ENCODE data around the gene TAS2R19. TPM values are rescaled to one million over a fixed set of nuclear protein-coding genes. Genes with fewer than 3 reads are reported as not detected.
"Not testable (repeated sequence)": the region's sequence is repeated elsewhere in the genome, so short reads cannot be mapped to it uniquely, and the experiment has no call there.

TAS2R19 gene
- total RNA-seq, 1 experiment from 2014 or later = 1.4 TPM

- ChIA-PET POLR2A (interaction anchor here (0.6 kb wide), 1 partner anchor 56 kb away, joined by 3 read pairs; no protein-coding TSS in a partner anchor), CTCF (interaction anchor here (0.6 kb wide), 1 partner anchor 112 kb away, joined by 3 read pairs; no protein-coding TSS in a partner anchor)
- peaks cover 17% of the 10 kb centered on the region for H3K4me1 Mint-ChIP-seq
- H3K9me3 Mint-ChIP-seq = 0 out of 2 replicates have a peak, but pooled peaks cover 5% of the 10 kb centered on the region
- no peak overlapping the region for H3K27ac Mint-ChIP-seq
- ATAC-seq (no peak), DNase-seq (ENCODE audit: low spot score) (no peak)
- no peak overlapping the region for H3K4me3 Mint-ChIP-seq
- H3K27me3 Mint-ChIP-seq (ENCODE audit: low read depth) = peaks cover 24% of the 10 kb centered on the region
- H3K36me3 Mint-ChIP-seq = no peaks in the 10 kb centered on the region
- TF ChIP-seq, protein P1, sequence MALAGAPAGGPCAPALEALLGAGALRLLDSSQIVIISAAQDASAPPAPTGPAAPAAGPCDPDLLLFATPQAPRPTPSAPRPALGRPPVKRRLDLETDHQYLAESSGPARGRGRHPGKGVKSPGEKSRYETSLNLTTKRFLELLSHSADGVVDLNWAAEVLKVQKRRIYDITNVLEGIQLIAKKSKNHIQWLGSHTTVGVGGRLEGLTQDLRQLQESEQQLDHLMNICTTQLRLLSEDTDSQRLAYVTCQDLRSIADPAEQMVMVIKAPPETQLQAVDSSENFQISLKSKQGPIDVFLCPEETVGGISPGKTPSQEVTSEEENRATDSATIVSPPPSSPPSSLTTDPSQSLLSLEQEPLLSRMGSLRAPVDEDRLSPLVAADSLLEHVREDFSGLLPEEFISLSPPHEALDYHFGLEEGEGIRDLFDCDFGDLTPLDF (CRISPR knock-in tag; IDR thresholded peaks at IDR 0.05) = no peak
- TF ChIP-seq NFE2L1 (CRISPR knock-in tag; IDR thresholded peaks at IDR 0.05) (no peak), TEAD4 (CRISPR knock-in tag; IDR thresholded peaks at IDR 0.05) (no peak), ZNF416 (CRISPR knock-in tag; IDR thresholded peaks at IDR 0.05) (no peak), ZMAT4 (CRISPR knock-in tag; IDR thresholded peaks at IDR 0.05) (no peak), JAZF1 (CRISPR knock-in tag; IDR thresholded peaks at IDR 0.05) (no peak)
Measured at GRCh38 chr12:11069854-11070365, 47.5 kb upstream of the TAS2R19 start.

DNA sequence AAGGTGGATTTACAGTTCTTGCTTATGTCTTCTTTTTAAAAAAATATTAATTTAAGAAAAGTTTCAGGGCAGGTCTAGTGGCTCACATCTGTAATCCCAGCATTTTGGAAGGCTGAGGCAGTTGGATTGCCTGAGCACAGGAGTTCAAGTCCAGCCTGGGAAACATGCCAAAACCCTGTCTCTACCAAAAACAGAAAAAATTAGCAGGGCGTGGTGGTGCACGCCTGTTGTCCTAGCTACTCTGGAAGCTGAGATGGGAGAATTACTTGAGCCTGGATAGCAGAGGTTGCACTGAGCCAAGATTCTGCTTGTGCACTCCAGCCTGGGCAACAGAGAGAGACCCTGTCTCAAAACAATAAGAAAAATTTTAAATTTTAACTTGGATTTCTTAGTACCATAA lies 45.1 kb upstream of the TAS2R19 start:
- 0 out of 2 replicates have a peak, but pooled peaks cover 5% of the 10 kb centered on the region for H3K9me3 Mint-ChIP-seq
- no peaks in the 10 kb centered on the region for H3K36me3 Mint-ChIP-seq
- DNase-seq (ENCODE audit: low spot score) = no peak
- ChIA-PET CTCF (no interaction called here), POLR2A (no interaction called here)
- H3K4me1 Mint-ChIP-seq = peaks cover 17% of the 10 kb centered on the region
- peaks cover 14% of the 10 kb centered on the region for H3K27me3 Mint-ChIP-seq (ENCODE audit: low read depth)
- H3K4me3 Mint-ChIP-seq = no peak overlapping the region
- TF ChIP-seq USF2 (CRISPR knock-in tag; IDR thresholded peaks at IDR 0.05) (no peak), TEAD4 (CRISPR knock-in tag; IDR thresholded peaks at IDR 0.05) (no peak), GABPB1 (CRISPR knock-in tag; IDR thresholded peaks at IDR 0.05) (no peak), USF1 (CRISPR knock-in tag; IDR thresholded peaks at IDR 0.05) (no peak), MYBL2 (CRISPR knock-in tag; IDR thresholded peaks at IDR 0.05) (no peak), NFE2L1 (CRISPR knock-in tag; IDR thresholded peaks at IDR 0.05) (no peak), ZNF425 (CRISPR knock-in tag; conservative IDR thresholded peaks at IDR 0.05) (no peak), ZNF317 (CRISPR knock-in tag; IDR thresholded peaks at IDR 0.05; ENCODE audit: borderline replicate concordance, low read depth) (no peak), SP1 (CRISPR knock-in tag; conservative IDR thresholded peaks at IDR 0.05) (no peak), SMAD3 (CRISPR knock-in tag; IDR thresholded peaks at IDR 0.05; ENCODE audit: borderline replicate concordance) (no peak), ZNF232 (CRISPR knock-in tag; IDR thresholded peaks at IDR 0.05) (no peak)
- H3K27ac Mint-ChIP-seq = no peak overlapping the region
- ATAC-seq = no peak

DNA sequence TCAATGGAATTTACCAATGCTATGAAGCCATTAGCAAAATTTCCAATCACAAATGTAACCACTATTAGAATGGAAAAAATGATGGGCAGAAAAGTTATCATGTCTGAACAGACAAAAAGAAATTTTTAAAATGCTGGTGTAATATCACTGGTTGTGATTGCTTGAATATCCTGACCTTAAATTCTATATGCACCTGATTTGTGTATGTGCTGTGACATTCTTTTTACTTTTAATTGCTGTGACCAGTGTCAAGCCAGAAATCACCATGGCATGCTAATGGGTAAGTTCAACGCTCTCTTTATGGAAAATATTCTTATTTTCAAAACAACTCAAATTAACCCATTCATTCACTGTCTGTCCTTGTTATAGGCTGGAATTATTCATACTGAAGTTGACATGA lies 39.8 kb upstream of the TAS2R19 start, which contains the start of gene TAS2R46:
Gene TAS2R46, minus strand, starts transcription at position 101 of the 400 bp plus-strand sequence. Its CDS starts 0 bp downstream, at position 101.
- H3K4me3 Mint-ChIP-seq; DNase-seq (ENCODE audit: low spot score); H3K9me3 Mint-ChIP-seq; H3K36me3 Mint-ChIP-seq; H3K4me1 Mint-ChIP-seq; ATAC-seq; H3K27me3 Mint-ChIP-seq (ENCODE audit: low read depth); POLR2A ChIA-PET; CTCF ChIA-PET; H3K27ac Mint-ChIP-seq: not testable (repeated sequence)

All from WTC11 (cell line).